Omental fat pad (tissue), 4 donors: ENCODE results near the gene ERFL. TPM values are rescaled to one million over a fixed set of nuclear protein-coding genes. Genes with fewer than 3 reads are reported as not detected.

Experiments used
- ATAC-seq: fragments of 150-250 bp; one replicate; pipeline ENCODE4 v1.9.1; 2016; ENCODE audit warnings: mild to moderate bottlenecking, moderate library complexity; ENCODE audit not compliant: low FRiP score
- DNase-seq: peaks from one replicate; pipeline ENCODE4 v3.0.0-alpha.2; 2019; ENCODE audit warnings: low spot score
- total RNA-seq, 4 donors: library from RNA; depleted of rRNA; stranded (reverse); fragments of >200 nt; gene quantifications; one replicate each; pipeline ENCODE4 v1.1.0, GENCODE V29; 2016
- TF ChIP-seq, protein P1 (sequence below), 3 donors: fragments of 450-650 bp; IDR thresholded peaks; one replicate each; pipeline ENCODE4 v1.5.1; 2016 to 2017; ENCODE audit warnings: antibody characterized with exemption in 3 of 3, mild to moderate bottlenecking in 3 of 3, moderate library complexity in 2 of 3

ERFL gene
- total RNA-seq, 4 donors from 2014 or later = 0.25 TPM; not detected in 3

GRCh38 chr19:41864374-41864773 lies 63.9 kb downstream of the ERFL start:
- no peak for ATAC-seq
- TF ChIP-seq, protein P1, sequence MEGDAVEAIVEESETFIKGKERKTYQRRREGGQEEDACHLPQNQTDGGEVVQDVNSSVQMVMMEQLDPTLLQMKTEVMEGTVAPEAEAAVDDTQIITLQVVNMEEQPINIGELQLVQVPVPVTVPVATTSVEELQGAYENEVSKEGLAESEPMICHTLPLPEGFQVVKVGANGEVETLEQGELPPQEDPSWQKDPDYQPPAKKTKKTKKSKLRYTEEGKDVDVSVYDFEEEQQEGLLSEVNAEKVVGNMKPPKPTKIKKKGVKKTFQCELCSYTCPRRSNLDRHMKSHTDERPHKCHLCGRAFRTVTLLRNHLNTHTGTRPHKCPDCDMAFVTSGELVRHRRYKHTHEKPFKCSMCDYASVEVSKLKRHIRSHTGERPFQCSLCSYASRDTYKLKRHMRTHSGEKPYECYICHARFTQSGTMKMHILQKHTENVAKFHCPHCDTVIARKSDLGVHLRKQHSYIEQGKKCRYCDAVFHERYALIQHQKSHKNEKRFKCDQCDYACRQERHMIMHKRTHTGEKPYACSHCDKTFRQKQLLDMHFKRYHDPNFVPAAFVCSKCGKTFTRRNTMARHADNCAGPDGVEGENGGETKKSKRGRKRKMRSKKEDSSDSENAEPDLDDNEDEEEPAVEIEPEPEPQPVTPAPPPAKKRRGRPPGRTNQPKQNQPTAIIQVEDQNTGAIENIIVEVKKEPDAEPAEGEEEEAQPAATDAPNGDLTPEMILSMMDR (IDR thresholded peaks at IDR 0.05) = no peak
- DNase-seq = no peak

- TF ChIP-seq, protein P1 (IDR thresholded peaks at IDR 0.05) = no peak
- DNase-seq = no peak
- no peak for ATAC-seq
Measured at GRCh38 chr19:41863209-41863931, 64.9 kb downstream of the ERFL start.

- TF ChIP-seq, protein P1 (IDR thresholded peaks at IDR 0.05) = no peak
- no peak for ATAC-seq
- no peak for DNase-seq
Measured at GRCh38 chr19:41862445-41862986, 65.7 kb downstream of the ERFL start.

DNA sequence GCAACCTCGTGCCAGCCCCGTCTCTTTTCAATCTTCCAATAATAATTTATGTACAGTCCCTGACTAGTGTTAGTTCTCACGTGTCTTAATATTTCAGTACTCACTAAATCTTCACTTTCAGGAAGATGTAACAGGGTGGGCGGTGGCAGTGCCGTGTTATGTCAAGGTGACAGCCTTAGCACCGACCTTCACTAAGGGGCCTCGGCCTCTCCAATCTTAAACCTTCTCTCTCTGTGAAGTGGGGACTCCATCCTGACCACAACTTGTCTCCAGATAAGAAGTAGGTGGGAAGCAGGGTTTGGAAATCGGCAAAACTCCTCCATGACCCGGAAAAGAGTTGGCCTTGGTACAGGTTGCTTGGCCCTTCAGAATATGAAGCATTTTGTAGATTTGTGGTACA lies 66.4 kb downstream of the ERFL start:
- TF ChIP-seq, protein P1 (IDR thresholded peaks at IDR 0.05) = no peak
- ATAC-seq (no peak), DNase-seq (no peak)

DNA sequence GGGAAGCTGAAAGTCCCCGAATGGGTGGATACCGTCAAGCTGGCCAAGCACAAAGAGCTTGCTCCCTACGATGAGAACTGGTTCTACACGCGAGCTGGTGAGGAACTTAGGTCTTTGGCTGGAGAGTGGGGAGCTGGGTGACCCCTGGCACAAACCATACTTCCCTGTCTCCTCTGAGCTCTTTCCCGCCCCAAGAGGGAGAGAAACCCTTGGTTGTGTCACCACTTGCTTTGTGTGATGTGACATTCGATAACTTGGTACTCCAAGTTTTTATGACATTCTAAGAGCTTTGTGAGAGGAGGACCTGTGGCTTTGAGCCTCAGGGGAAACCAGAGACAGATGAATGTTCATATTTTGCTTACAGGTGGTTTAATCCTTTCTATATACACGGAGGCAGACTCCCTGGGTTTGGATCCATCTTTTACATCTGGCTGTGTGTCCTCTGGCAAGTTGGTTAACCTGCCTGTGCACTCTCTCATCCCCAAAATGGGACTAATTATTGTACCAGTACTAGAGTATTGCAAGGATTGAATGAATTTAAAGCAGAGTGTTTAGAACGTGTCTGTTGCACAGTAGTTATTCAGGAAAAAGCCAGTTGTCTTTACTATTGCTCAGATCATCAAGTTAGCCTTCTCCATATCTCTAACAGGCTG lies 67.0 kb downstream of the ERFL start:
- DNase-seq = no peak
- no peak for ATAC-seq
- TF ChIP-seq, protein P1 (IDR thresholded peaks at IDR 0.05) = no peak

- ATAC-seq (no peak), DNase-seq (no peak)
- TF ChIP-seq, protein P1 (IDR thresholded peaks at IDR 0.05) = no peak
Measured at GRCh38 chr19:41860419-41861115, 67.7 kb downstream of the ERFL start.
